NCI-H128 (cell line): ENCODE measurements around the gene ZSCAN22.

Experiments
- DNase-seq: peaks from one replicate; lab custom pipeline; 2025; ENCODE audit not compliant: unreplicated experiment; lab: John Stamatoyannopoulos, UW

The ZSCAN22 gene

GRCh38 chr19:58350871-58351557, 24.2 kb downstream of the ZSCAN22 start:
- DNase-seq = no peak

- DNase-seq = no peak
These were observed 24.7 kb downstream of the ZSCAN22 start for GRCh38 chr19:58351558-58351878.

GRCh38 chr19:58351990-58352755, 25.4 kb downstream of the ZSCAN22 start:
- no peak for DNase-seq

GRCh38 chr19:58352760-58353671, 26.2 kb downstream of the ZSCAN22 start, which contains the start of gene A1BG:
A1BG (minus strand) TSS chr19:58353492; CDS start chr19:58353437, 55 bp downstream.
- DNase-seq = no peak

- DNase-seq = no peak
These were observed 27.1 kb downstream of the ZSCAN22 start for GRCh38 chr19:58353717-58354477.

GRCh38 chr19:58354478-58355030, 27.8 kb downstream of the ZSCAN22 start:
- no peak for DNase-seq

GRCh38 chr19:58355215-58355796, 28.5 kb downstream of the ZSCAN22 start:
- no peak for DNase-seq

GRCh38 chr19:58355908-58356765, 29.3 kb downstream of the ZSCAN22 start:
- DNase-seq = no peak

- DNase-seq = no peak
These were observed 30.1 kb downstream of the ZSCAN22 start for GRCh38 chr19:58356766-58357480.

- no peak for DNase-seq
These were observed 30.8 kb downstream of the ZSCAN22 start for GRCh38 chr19:58357481-58358145.

- no peak for DNase-seq
These were observed 35.1 kb downstream of the ZSCAN22 start for GRCh38 chr19:58361900-58362271.

GRCh38 chr19:58362272-58362994, 35.6 kb downstream of the ZSCAN22 start, which contains the start of gene ZNF497:
ZNF497 (minus strand) TSS chr19:58362751; CDS start chr19:58357635, 5,116 bp downstream.
- DNase-seq = peak; percentile 92

- no peak for DNase-seq
These were observed 37.4 kb downstream of the ZSCAN22 start for GRCh38 chr19:58364146-58364545.

- DNase-seq = no peak
These were observed 40.0 kb downstream of the ZSCAN22 start for GRCh38 chr19:58366585-58367430.

GRCh38 chr19:58367698-58368454, 41.1 kb downstream of the ZSCAN22 start:
- no peak for DNase-seq
